GM18867 (cell line): ENCODE results near the gene PVR.
"Not testable (repeated sequence)": the region's sequence is repeated elsewhere in the genome, so short reads cannot be mapped to it uniquely, and the experiment has no call there.

ENCODE experiments used
- ATAC-seq: cut with Tn5 transposase; IDR thresholded peaks from one replicate; pipeline ENCODE4 v1.9.1; 2021; ENCODE audit warnings: mild to moderate bottlenecking, moderate library complexity; ENCODE audit not compliant: unreplicated experiment

The PVR gene

DNA sequence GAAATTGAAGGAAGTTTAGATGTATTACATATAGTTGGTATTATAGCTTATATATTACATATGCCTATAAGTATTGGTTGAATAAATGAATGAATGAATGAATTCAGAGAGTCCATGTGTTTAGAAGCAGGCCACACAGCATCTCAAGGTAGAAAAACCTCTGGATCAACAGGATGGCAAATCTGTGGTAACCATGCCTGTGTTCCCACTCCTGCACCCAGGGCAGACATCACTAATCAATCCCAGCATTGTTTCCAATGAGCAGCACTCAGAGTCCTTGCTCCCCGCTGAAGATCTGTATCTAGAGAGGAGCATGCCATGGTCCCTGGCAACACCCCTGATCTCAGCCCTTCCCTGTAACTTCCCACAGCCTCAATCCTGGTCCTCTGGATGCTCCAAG lies 28.5 kb downstream of the PVR start:
- no peak for ATAC-seq

GRCh38 chr19:44673510-44673909 lies 29.8 kb downstream of the PVR start:
- ATAC-seq: no peak

DNA sequence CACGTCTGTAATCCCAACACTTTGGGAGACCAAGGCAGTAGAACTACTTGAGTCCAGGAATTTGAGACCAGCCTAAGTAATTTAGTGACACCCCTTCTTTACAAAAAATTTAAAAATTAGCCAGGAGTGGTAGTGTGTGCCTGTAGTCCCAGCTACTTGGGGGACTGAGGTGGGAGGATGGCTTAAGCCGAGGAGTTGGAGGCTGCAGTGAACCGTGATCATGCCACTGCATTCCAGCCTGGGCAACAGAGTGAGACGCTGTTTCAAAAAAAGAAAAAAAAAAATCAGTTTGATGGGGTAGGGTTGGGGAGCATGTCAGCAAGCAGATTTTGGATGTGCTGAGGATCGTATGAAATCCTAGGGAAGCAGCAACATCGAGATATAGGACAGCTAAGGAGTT lies 31.8 kb downstream of the PVR start:
- no peak for ATAC-seq

DNA sequence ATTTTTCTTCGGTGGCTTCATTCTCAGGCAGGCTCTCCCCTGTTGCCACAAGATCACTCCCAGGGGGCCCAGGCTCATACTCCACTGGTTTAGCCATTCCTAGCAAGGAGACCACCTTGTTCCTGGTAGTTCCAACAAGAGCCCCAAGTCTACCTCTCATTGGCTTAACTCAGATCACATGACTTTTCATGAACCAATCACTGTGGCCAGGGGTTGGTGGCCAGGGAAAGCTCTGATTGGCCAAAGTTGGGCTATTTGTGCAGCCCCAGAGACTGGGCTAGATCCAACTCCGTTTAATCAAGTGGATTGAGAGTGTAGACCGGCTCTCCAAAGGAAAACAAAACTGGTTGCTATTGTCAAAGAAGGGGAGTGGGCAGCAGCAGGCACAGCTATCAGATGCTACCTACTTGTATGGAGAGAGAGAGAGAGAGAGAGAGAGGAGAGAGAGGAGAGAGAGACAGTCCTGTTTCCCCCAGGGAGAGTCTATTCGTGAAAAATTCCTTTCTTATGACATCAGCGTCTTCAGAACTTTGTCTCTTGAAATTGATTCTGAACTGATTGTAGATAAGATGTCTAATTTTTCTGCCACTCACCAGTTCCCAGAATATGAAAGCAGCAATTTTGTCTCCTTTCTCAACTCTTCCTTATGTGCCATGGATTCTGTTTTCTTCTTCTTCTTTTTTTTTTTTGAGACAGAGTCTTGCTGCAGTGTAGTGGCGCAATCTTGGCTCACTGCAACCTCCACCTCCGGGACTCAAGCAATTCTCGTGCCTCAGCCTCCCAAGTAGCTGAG lies 33.5 kb downstream of the PVR start:
- ATAC-seq: no peak

- ATAC-seq: no peak
Observed at GRCh38 chr19:44680536-44680935, 36.8 kb downstream of the PVR start.

- no peak for ATAC-seq
Observed at GRCh38 chr19:44681992-44682790, 38.5 kb downstream of the PVR start.

DNA sequence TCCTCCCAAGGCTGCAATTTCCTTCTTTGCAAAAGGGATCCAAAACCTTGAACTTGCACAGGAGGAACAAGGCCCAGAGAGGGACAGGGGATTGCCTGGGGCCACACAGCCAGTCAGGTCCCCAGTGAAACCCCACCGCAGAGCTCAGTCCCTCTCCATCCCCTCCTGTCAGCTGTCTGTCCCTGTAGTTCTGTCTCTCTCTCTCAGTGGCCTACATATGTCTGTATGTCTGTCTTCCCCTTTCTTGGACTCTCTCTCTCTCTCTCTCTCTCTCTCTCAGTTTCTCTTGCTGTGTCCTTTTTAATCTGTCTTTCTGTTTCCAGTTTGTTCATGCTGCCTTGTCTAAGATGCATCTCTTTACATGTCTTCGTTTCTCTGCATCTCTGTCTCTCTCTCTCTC lies 39.1 kb downstream of the PVR start:
- ATAC-seq: no peak

DNA sequence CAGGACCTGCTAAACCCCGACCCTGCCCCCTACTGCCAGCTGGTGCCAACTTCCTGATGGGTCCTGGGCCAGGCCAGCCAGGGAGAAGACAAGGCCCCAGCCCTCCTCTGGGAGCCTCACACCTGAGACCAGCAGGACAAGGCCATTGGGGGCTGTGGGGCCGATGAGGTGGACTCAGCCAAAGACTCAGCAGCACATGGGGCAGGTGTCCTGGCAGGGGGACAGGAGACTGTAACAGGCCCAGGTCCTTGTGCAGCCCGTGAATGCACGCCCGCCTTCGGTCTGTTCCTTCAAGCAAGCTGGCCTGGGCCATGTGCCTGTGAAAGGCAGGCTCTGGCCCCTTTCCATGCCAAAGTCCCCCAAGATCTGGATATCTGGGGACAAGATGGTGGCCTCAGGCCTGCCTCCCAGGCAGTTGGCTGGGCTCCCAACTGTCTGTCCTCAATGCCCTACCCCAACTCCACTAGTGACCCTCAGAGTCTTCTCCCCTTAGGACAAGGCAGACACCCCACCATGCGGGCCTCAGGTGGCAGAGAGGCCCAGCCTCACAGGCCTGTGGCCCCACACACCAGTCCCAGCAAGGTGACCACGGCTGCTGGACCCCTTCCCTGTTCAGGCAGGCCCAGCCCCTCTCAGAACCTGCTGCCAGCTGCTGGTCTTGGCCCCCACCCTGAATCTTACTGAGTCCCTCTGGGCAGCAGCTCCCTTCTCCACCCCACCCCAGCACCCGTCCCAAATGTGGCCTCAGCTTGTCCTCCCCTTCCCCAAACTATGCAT lies 39.9 kb downstream of the PVR start:
- no peak for ATAC-seq

DNA sequence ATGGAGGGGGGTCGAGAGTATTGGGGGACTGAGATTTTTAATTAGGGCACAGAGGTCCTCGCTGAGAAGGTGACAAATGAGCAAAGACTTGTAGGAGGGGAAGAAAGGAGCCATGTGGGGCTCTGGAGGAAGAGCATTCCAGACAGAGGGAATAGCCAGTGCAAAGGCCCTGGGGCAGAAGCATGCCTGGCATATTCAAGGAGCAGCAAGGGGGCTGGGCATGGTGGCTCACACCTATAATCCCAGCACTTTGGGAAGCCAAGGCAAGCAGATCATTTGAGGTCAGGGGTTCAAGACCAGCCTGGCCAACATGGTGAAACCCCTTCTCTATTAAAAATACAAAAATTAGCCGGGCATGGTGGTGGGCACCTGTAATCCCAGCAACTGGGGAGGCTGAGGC lies 40.7 kb downstream of the PVR start:
- ATAC-seq: not testable (repeated sequence)

DNA sequence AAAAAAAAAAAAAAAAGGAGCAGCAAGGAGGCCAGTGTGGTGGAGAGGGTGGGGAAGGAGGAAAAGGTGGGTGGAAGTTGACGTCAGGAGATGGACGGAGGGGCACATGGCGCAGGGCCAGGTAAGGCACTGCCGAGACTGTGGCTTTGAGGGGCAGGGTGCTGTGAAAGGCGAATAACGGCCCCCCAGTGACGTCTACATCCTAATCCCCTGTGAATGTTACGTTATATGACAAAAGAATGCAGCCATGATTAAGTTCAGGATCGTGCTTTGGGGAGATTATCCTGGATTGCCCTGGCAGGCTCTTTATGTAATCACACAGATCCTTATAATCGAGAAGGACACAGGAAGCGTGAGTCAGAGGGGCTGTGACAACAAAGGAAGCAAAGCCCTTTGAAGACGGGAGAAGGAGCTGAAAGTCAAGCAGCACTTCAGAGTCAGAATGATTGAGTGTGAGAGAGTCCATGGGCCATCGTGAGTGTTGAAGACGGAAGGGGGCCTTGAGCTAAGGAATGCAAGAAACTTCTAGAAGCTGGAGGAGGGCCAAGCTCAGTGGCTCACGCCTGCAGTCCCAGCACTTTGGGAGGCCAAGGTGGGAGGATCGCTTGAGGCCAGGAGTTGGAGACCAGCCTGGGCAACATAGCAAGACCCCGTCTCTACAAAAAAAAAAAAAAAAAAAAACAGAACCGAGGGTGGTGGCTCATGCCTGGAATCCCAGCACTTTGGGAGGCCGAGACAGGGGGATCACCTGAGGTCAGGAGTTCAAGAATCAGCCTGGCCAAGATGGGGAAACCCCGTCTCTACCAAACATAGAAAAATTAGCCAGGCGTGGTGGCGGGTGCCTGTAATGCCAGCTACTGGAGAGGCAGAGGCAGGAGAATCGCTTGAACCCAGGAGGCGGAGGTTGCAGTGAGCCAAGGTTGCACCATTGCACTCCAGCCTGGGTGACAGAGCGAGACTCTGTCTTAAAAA lies 41.5 kb downstream of the PVR start:
- ATAC-seq: no peak

DNA sequence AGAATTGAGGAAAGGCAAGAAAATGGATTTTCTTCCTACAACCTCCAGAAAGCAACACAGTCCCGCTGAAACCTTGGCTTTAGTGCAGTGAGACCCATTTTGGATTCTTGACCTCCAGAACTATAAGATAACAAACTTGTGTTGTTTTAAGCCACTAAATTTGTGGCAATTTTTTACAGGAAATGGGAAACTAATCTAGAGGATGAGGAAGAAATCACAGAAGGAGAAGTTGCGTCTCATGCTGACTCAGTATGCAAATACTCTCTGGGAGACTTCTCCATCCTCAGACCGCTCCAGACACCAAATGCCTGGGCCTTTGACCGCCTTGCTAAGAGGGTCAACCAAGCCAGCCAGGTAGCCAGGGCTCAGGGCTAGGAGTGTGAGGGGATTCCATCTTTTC lies 42.2 kb downstream of the PVR start:
- ATAC-seq: no peak

DNA sequence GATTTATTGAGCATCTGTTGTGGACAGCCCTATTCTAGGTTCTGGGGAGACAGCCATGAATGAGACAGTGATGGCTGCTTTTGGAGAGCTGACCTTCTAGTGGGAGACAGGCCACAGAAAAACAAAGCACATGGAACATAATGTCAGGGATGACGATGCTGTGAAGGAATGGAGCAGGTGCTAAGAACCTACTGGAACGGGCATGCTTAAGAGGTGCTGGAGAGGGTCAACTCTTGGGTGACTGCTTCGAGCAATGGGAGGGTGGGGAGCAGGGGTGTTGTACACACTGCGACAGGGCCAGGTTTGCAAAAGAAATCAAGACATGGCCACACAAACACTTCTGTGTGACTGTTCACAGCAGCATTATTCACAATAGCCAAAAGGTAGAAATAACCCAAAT lies 43.2 kb downstream of the PVR start:
- no peak for ATAC-seq

DNA sequence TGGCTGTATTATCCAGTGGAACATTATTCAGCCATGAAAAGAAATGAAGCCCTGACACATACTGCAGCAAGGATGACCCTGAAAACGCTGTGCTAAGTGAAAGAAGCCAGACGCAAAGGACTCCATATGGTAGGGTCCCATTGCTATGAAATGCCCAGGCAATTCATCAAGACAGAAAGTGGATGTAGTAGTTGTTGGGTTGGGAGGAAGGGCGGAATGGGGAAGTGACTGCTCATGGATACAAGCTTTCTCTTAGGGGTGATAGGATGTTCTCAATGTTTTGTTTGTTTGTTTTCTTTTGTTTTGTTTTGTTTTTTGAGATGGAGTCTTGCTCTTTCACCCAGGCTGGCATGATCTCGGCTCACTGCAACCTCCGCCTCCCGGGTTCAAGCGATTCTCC lies 44.2 kb downstream of the PVR start:
- ATAC-seq: no peak

DNA sequence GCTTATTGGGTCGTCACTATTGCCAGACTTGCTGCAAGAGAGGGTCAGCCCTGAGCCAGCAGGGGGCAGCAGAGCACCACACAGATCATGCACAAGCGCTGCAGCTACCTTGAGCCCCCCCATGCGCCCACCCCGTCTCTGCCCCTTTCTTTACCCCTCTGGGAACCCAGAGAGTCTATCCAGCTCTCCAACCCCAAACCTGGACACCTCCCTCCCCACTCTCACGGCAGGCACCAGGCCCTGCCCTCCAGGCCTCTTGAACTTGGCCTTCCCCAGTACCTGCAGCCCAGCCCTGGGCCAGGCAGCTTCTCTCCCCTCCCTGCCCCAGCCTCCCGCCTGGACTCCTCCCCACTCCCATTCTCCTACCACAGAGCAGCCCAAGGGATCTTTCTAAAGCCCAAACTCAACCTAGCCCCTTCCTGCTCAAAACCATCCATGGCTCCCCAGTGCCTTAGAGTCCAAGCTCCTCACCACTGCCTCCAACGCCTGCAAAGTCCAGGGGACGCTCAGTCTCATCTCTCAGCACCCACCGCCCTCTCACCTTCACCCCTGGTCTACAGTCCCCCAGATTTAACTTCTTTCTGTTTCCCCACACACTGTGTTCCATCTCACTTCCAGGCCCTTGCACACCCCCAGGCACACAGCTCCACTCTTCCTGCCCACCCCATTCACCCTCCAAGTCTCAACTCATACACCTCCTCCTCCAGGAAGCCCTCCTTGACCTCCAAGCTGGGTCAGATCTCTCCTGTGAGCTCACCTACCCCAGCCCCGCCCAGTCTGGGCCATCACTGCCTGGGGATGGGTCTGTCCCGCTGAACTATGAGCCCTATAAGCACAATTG lies 45.8 kb downstream of the PVR start:
- ATAC-seq: no peak

DNA sequence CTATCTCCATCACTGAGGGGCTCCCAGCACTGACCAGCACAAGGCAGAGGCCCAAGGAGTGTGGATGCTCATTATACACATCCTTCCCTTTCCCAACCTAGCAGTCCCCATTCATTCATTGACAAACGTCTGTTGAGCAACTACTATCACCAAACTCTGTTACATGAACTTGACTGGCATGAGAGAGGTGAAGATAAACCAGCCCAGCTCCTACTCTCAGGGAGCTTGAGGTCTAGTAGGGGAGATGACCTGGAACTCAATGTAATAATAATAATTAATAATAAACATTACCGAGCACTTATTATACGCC lies 46.4 kb downstream of the PVR start:
- ATAC-seq: no peak

GRCh38 chr19:44692379-44692721 lies 48.6 kb downstream of the PVR start:
- peak; percentile 9 for ATAC-seq

DNA sequence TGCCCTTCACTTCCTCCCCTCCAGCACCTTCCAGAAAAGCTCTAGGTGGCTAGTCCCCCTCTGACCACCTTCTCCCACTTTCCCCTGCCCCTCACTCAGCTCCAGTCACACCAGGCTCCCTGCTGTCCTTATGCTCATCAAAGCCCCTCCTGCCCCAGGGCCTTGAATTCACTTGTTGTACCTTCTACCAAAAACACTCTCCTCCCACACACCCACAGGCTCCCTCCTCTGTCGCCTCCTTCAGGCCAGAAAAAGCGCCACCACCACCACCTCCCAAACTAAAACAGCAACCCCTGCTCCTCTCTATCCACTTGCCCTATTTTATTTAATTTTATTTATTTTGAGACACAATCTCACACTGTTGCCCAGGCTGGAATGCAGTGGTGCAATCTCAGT lies 50.5 kb downstream of the PVR start:
- no peak for ATAC-seq

- ATAC-seq: no peak
Observed at GRCh38 chr19:44696939-44697669, 53.4 kb downstream of the PVR start.

GRCh38 chr19:44697670-44698034 lies 53.9 kb downstream of the PVR start:
- ATAC-seq: no peak
